Retinal pigment epithelial cell (primary cell): ENCODE data around the gene PRDM5.

ENCODE experiments used
- DNase-seq: peaks from one replicate; pipeline ENCODE4 v3.0.0-alpha.2; 2010; ENCODE audit warnings: low read depth
- H3K4me3 ChIP-seq: 2 replicates; pipeline ENCODE4 v1.5.1; 2011; ENCODE audit warnings: mild to moderate bottlenecking, low read length, control low read depth, moderate library complexity
- TF ChIP-seq, protein P1 (sequence below): conservative IDR thresholded peaks from 2 replicates; pipeline ENCODE4 v1.5.1; 2011; ENCODE audit warnings: low read depth, low read length, control low read depth, inconsistent platforms

PRDM5 gene

DNA sequence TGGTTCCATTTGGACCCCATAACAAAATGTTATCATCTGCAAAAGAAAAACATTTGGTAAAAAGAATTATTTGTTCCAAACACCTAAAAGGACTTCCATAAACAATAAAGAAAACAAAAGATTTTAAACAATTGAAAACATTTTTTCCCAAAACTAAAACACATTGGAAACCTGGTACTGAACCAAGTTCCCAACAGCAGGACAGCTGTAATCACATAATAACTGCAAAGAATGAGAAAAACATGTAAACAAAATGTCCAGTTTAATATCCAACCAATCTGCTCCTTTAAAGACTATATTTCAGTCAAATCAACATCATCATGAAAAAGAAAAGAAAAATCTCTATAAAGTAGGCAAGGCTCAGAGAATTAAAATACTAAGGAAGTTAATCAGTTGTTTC is 36.3 kb downstream of the PRDM5 start:
- no peak overlapping the region for H3K4me3 ChIP-seq
- DNase-seq: no peak
- TF ChIP-seq, protein P1, sequence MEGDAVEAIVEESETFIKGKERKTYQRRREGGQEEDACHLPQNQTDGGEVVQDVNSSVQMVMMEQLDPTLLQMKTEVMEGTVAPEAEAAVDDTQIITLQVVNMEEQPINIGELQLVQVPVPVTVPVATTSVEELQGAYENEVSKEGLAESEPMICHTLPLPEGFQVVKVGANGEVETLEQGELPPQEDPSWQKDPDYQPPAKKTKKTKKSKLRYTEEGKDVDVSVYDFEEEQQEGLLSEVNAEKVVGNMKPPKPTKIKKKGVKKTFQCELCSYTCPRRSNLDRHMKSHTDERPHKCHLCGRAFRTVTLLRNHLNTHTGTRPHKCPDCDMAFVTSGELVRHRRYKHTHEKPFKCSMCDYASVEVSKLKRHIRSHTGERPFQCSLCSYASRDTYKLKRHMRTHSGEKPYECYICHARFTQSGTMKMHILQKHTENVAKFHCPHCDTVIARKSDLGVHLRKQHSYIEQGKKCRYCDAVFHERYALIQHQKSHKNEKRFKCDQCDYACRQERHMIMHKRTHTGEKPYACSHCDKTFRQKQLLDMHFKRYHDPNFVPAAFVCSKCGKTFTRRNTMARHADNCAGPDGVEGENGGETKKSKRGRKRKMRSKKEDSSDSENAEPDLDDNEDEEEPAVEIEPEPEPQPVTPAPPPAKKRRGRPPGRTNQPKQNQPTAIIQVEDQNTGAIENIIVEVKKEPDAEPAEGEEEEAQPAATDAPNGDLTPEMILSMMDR: no peak

DNA sequence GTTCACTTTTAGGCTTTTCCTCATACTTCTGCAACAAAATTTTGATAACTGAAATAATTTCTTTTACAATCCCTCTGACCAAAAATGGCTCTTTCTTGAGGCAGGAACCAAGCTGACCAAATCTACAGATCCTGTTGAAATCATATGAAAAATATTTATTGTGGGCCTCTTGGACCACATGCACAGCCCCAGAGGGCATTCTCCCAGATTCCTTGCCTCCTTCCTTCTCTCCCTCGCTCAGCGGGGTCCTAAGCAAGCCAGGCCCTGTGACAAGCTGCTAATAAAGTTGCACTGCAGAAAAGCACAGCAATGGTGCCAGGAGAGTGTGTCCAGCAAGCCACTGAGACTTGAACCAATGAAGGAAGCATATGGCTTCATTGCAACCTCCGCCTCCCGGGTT is 40.7 kb downstream of the PRDM5 start:
- H3K4me3 ChIP-seq: no peak overlapping the region
- TF ChIP-seq, protein P1: no peak
- DNase-seq: no peak

DNA sequence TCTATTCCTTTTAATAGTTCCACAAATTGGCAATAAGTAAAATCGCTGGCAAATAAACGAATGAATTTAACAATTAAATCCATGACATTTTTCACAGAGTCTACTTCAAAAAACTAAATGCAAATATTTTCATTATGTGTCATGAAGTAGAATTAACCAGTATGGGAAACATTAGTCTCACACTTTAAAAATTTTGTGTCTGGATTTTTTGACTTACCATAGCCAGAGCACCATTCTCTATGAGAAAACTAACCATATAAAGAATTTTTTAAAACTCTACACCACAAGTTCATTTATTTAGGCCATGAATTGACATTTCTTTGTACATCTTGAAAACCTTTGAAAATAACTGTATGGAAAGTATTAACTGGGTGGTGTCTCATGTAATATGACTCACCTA is 41.2 kb downstream of the PRDM5 start:
- TF ChIP-seq, protein P1: no peak
- no peak overlapping the region for H3K4me3 ChIP-seq
- DNase-seq: no peak

DNA sequence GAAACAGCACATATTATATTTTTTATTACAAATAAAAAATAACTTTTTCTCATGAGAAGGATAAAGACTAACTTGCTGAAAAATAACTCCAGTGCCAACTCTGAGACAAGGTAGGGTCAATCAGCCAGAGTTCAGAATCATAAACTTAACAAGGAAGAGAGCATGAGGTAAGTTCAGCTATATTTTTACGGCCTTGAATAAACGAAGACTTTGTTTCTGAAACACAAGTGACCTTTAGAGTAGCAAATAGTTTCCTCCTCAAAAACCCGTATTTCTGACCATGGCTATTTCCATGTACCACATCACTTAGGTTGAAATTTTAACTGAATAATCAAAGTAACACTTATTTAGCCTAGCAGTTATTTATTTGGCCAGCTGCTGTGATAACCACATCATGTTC is 45.5 kb downstream of the PRDM5 start:
- no peak for DNase-seq
- H3K4me3 ChIP-seq: no peak overlapping the region
- TF ChIP-seq, protein P1: no peak

DNA sequence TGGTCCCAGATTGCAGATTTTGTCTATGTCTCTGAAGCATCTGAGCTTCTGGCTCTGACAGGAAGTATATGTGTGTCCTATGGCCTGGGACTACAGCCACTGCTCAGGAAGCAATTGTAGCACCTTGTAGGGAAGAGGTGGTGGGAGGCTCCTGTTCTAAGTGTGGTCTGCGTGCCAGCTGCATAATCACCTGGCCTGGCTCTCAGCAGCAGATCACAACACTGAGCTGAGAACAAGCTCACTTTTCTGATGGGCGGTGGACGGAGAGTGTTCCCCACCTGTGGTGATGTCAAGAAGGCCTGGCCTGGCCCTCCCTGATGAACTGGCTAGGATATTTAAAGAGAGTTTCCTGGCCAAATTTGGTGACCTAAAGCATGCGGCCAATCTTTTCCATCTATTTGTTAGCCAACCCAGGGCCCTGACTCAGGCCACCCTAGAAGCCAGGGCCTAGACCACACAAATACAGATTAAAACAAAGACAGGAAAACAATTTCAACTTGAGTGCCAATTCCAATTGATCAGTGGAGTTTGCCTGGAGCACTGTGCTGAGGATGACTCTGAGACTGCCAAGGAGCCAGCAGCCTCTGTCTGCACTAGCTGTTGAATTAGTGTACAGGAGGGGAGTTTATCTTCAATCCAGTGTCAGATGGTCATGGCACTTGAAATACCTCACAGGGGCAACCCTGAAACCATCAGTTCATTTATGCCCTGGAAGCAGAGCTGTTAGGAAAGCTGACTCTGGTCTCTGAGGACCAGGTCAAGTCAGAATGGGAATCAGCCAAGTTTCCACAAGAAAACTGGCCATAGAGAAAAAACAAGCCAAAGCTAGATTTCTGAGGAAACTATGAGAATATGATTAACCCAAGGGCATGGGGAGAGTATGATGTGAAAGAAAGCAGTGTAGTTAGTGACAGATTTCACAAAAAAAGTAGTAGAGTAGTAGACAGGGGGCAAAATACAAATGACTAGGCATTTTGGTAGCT is 47.4 kb downstream of the PRDM5 start:
- no peak overlapping the region for H3K4me3 ChIP-seq
- no peak for DNase-seq
- TF ChIP-seq, protein P1: no peak

DNA sequence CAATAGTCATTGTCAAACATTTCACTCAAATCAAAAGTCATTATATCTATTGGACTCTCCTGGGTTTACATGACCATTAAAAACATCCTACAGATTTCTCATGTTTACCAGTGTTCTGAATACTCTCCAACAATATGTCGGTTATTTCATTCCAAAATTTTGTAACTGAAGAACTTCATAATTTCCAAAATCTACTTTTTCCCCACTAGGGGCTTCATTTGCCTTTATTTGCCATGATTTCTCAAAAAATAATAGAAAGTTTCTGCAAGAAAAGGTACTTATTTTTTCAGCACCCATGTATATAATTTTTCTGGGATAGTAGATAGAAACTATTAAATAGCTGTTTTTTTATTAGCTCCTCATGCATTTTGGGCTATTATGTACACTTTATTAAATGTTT is 49.0 kb downstream of the PRDM5 start:
- TF ChIP-seq, protein P1: peak; percentile 39
- H3K4me3 ChIP-seq: no peak overlapping the region
- no peak for DNase-seq

DNA sequence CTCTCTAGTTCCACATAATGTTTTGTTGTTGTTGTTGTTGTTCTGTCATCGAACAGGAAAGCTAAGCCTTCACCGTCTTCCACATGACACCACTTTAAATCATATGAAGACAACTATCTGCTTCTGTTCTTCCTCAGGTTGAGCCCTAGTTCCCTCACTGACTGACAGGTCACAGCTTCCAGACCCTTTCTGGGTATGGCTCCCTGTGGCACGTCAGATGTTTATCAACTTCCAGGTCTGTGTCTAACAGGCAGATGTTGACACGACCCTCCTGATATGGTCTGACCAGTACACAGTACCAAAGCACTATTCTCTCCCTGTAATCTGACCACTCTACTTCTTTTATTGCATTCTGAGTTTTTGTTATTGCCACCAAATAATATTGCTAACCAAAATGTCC is 51.4 kb downstream of the PRDM5 start:
- DNase-seq: no peak
- H3K4me3 ChIP-seq: no peak overlapping the region
- TF ChIP-seq, protein P1: no peak
